Measurements from ENCODE around the gene TSEN34.

DNA sequence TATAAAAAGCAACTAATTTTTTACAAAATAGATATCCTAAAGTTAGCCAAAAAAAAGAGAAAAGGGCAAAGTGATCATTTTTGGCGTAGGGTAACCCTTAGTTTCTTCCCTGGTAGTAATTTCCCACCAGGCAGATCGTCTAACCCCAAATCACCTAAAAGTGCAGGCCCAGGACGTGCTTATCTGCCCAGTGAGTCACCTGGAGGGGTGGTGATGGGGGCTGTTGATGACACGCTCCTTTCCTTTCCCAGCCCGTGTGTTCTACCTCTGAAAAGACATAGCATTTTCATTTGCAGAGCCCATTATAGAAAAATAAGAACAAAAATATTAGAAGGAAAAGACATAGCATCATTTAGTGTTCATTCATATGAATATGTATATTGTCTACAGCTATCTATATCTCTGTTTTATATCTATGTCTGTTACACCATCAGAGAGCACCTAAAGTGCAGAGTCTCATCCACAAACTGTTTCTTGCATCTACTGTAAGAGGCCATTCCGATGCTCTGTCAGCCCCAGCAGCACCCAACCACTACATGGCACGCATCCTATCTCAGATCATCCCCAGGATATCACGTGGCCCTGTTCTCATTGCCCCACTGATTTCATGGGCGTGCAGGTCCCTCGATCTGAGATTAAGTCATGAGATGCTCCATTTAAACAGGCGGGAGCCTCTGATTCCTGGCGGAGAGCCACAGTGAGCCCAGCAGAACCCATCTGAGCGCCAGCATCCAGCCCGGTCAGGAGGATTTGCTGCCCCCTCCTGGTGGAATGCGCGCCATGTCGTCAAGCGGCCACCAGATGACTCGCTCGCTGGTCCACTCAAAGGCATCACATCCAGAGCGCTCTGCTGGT, 40.2 kb downstream of the TSEN34 start:
- TF ChIP-seq CTCF (IDR thresholded peaks at IDR 0.05; ENCODE audit: low read depth, low read length, poor library complexity, severe bottlenecking) (peak; percentile 100), EZH2phosphoT487 (IDR thresholded peaks at IDR 0.05; ENCODE audit: borderline replicate concordance, low read length) (no peak)
